Aorta (tissue), 5 donors: ENCODE results near the gene GRXCR1. TPM values are rescaled to one million over a fixed set of nuclear protein-coding genes. Genes with fewer than 3 reads are reported as not detected.

Experiments used
- ATAC-seq: fragments of 200-7000 bp; cut with Tn5 transposase; one replicate; pipeline ENCODE4 v1.9.1; 2022; ENCODE audit warnings: moderate library complexity; ENCODE audit not compliant: low FRiP score
- DNase-seq, 2 donors: peaks; one replicate each; pipeline ENCODE4 v3.0.0-alpha.2; 2020
- H3K27ac ChIP-seq, 2 donors: one replicate each; pipeline ENCODE4 v1.5.1; 2013; ENCODE audit warnings: low read length in 2 of 2, mild to moderate bottlenecking in 2 of 2, moderate library complexity in 2 of 2, control low read depth in 1 of 2, inconsistent platforms in 1 of 2, low read depth in 1 of 2
- H3K27me3 ChIP-seq, 2 donors: one replicate each; pipeline ENCODE4 v1.6.1; 2013; ENCODE audit warnings: control low read depth in 1 of 2, low read length in 1 of 2, mild to moderate bottlenecking in 1 of 2, moderate library complexity in 1 of 2; ENCODE audit not compliant: insufficient read depth in 2 of 2, control insufficient read depth in 1 of 2
- H3K36me3 ChIP-seq, 2 donors: one replicate each; pipeline ENCODE4 v1.6.1; 2013; ENCODE audit warnings: control low read depth in 1 of 2, low read length in 1 of 2, mild to moderate bottlenecking in 1 of 2; ENCODE audit not compliant: insufficient read depth in 2 of 2, control insufficient read depth in 1 of 2
- H3K4me1 ChIP-seq, 2 donors: one replicate each; pipeline ENCODE4 v1.6.1; 2013; ENCODE audit warnings: low read length in 2 of 2, control low read depth in 1 of 2, mild to moderate bottlenecking in 1 of 2, moderate library complexity in 1 of 2; ENCODE audit not compliant: insufficient read depth in 2 of 2, control insufficient read depth in 1 of 2
- H3K4me3 ChIP-seq, 2 donors: one replicate each; pipeline ENCODE4 v1.5.1; 2013; ENCODE audit warnings: low read length in 2 of 2, control low read depth in 1 of 2, mild to moderate bottlenecking in 1 of 2
- H3K9me3 ChIP-seq: one replicate; pipeline ENCODE4 v1.6.1; 2013; ENCODE audit warnings: mild to moderate bottlenecking, low read length; ENCODE audit not compliant: control insufficient read depth
- WGBS, 2 donors: extraction: QIAGEN DNeasy Blood & Tissue Kit; methylation state at CpG; one replicate each; pipeline ENCODE4 v1.1.7; 2013; 5-methylcytosine and 5-hydroxymethylcytosine counted together
- intact Hi-C, 2 donors: fragments of 100-400 bp; cut with DNase I; formaldehyde crosslinking; loops; one replicate each; pipeline versions ENCODE4 v1.14.2 to v1.15.0; 2022
- polyA plus RNA-seq, 2 donors: library from polyadenylated mRNA; stranded (reverse); fragments of 200-250 nt; gene quantifications; one replicate each; pipeline ENCODE4 v1.2.3, GENCODE V29; 2013
- total RNA-seq, 2 donors: library from RNA; stranded (reverse); fragmentation: NEBNext Ultra II Directional; extraction: Animal tissue kit (Norgen Biotek cat#: 25700); gene quantifications; one replicate each; pipeline ENCODE4 v1.2.1, GENCODE V29; 2021
- donor health status: healthy with polysubstance abuse.
- donor health status: Bipolar disorder and iron deficiency.
- donor health status: DM: no; HTN: no; CAD: no.
- donor health status: DM: no; HTN: no; CAD: no.
- donor health status: DM: yes; HTN: yes; CAD: no.

GRXCR1 gene
- total and polyA plus RNA-seq, 4 donors = not detected

GRCh38 chr4:43047058-43047457, 154.5 kb downstream of the GRXCR1 start:
- intact Hi-C loops = no loop called here
- H3K4me3 ChIP-seq = no peak overlapping the region
- ATAC-seq (no peak), DNase-seq (no peak)
- peaks cover 0 to 3% of the 10 kb centered on the region in 2 donors for H3K4me1 ChIP-seq
- H3K9me3 ChIP-seq = peaks cover 1% of the 10 kb centered on the region
- H3K27ac ChIP-seq = no peak overlapping the region
- 37 to 38% methylated on average over 1 of the region's 1 CpG for WGBS, 2 donors
- peaks cover 0 to 1% of the 10 kb centered on the region in 2 donors for H3K27me3 ChIP-seq
- no peaks in the 10 kb centered on the region for H3K36me3 ChIP-seq

GRCh38 chr4:43048570-43048969, 156.1 kb downstream of the GRXCR1 start:
- peaks cover 0 to 3% of the 10 kb centered on the region in 2 donors for H3K4me1 ChIP-seq
- H3K27ac ChIP-seq = no peak overlapping the region
- H3K36me3 ChIP-seq = no peaks in the 10 kb centered on the region
- ATAC-seq (no peak), DNase-seq (no peak)
- no peaks in the 10 kb centered on the region for H3K27me3 ChIP-seq
- intact Hi-C loops = no loop called here
- H3K9me3 ChIP-seq = no peaks in the 10 kb centered on the region
- no peak overlapping the region for H3K4me3 ChIP-seq
- 84 to 91% methylated on average over 5 of the region's 5 CpGs for WGBS, 2 donors

- H3K27me3 ChIP-seq = no peaks in the 10 kb centered on the region
- no peaks in the 10 kb centered on the region for H3K9me3 ChIP-seq
- no peak overlapping the region for H3K27ac ChIP-seq
- intact Hi-C loops = no loop called here
- ATAC-seq = no peak
- H3K4me1 ChIP-seq = peaks cover 0 to 3% of the 10 kb centered on the region in 2 donors
- DNase-seq = no peak
- H3K36me3 ChIP-seq = no peaks in the 10 kb centered on the region
- no peak overlapping the region for H3K4me3 ChIP-seq
These were observed 156.8 kb downstream of the GRXCR1 start for GRCh38 chr4:43049326-43049725.

- DNase-seq (no peak), ATAC-seq (no peak)
These were observed 173.9 kb downstream of the GRXCR1 start for GRCh38 chr4:43066415-43066814.

GRCh38 chr4:43071069-43071468, 178.6 kb downstream of the GRXCR1 start:
- intact Hi-C loops = no loop called here
- no peak for ATAC-seq
- Histone ChIP-seq H3K9me3 (no peaks in the 10 kb centered on the region), H3K36me3 (no peaks in the 10 kb centered on the region), H3K27me3 (no peaks in the 10 kb centered on the region), H3K4me3 (no peak overlapping the region), H3K27ac (no peak overlapping the region), H3K4me1 (peaks cover 0 to 3% of the 10 kb centered on the region in 2 donors)
- WGBS, 2 donors = 77 to 90% methylated on average over 6 of the region's 6 CpGs
- no peak for DNase-seq

More at GRCh38 chr4:43066415-43066814, 173.9 kb downstream of the GRXCR1 start:
- Histone ChIP-seq H3K27ac (no peak overlapping the region), H3K9me3 (no peaks in the 10 kb centered on the region), H3K4me1 (no peaks in the 10 kb centered on the region), H3K27me3 (no peaks in the 10 kb centered on the region), H3K36me3 (no peaks in the 10 kb centered on the region), H3K4me3 (no peak overlapping the region)
- intact Hi-C loops = no loop called here

Other genes with a start within 250 kb of the GRXCR1 start
- 10 to 100 TPM; 11.6 to 13.2 TPM for gene ATP8A1, start 235.6 kb upstream of the GRXCR1 start, total RNA-seq
- 1 to 10 TPM in 1 of 2 donors, under 1 TPM in 1; 0.38 to 1.8 TPM for gene ATP8A1, start 235.6 kb upstream of the GRXCR1 start, polyA plus RNA-seq